Measurements from ENCODE around the gene RPS4Y2. TPM values are rescaled to one million over a fixed set of nuclear protein-coding genes. Genes with fewer than 3 reads are reported as not detected.

Gene RPS4Y2
- total and polyA plus RNA-seq, 7 donors: not detected

DNA sequence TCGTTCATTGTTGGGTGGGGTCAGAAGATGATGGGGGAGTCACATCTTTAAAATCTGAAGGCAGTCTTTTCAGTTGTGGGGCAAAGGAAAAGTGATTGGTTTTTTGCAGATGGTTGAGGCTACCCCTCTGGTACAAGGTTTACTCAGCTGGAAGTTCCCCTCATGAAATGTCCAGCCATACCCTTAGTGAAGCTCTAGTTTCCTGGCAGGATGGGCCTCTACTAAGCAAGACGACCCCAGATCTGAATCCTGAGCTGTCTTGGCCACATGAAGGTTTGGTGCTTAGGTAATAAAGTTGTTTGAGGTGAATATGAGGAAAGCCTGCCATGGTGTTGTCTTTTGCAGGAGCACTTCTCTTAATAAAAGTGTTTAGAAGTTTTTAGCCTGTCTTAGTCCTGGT is 9.2 kb downstream of the RPS4Y2 start:
- intact Hi-C loops (cut with DNase I): no loop called here
- WGBS, 3 donors: 34 to 41% methylated on average over 2 of the region's 2 CpGs; no CpG with 5 or more reads in 1 of the 3 donors
- no peak overlapping the region for H3K27ac ChIP-seq
- H3K4me3 ChIP-seq: no peak overlapping the region
- DNase-seq: no peak
- no peaks in the 10 kb centered on the region for H3K36me3 ChIP-seq (ENCODE audit: insufficient read depth in 1 of 2, low read depth in 1 of 2)
- no peaks in the 10 kb centered on the region for H3K27me3 ChIP-seq (ENCODE audit: insufficient read depth in 3 of 3, low read length in 2 of 3)
- H3K4me1 ChIP-seq: no peaks in the 10 kb centered on the region
- no peak for ATAC-seq
- no peaks in the 10 kb centered on the region for H3K9me3 ChIP-seq
- TF ChIP-seq, protein P1, sequence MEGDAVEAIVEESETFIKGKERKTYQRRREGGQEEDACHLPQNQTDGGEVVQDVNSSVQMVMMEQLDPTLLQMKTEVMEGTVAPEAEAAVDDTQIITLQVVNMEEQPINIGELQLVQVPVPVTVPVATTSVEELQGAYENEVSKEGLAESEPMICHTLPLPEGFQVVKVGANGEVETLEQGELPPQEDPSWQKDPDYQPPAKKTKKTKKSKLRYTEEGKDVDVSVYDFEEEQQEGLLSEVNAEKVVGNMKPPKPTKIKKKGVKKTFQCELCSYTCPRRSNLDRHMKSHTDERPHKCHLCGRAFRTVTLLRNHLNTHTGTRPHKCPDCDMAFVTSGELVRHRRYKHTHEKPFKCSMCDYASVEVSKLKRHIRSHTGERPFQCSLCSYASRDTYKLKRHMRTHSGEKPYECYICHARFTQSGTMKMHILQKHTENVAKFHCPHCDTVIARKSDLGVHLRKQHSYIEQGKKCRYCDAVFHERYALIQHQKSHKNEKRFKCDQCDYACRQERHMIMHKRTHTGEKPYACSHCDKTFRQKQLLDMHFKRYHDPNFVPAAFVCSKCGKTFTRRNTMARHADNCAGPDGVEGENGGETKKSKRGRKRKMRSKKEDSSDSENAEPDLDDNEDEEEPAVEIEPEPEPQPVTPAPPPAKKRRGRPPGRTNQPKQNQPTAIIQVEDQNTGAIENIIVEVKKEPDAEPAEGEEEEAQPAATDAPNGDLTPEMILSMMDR (IDR thresholded peaks at IDR 0.05): no peak

DNA sequence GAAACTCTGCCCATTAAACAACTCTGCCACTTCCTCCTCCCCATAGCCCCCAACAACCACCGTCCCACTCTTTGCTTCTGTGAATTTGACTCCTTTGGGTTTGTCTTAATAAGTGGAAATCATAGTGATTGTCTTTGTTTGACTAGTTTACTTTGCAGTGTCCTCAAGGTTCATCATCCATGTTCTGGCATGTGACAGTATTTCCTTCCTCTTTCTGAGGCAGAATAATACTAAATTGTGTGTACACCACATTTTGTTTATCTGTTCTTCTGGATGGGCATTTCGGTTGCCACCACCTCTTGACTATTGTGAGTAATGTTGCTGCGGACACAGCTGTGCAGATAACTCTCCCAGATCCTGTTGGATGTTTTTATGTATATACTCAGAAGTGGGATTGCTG is 14.8 kb downstream of the RPS4Y2 start:
- Histone ChIP-seq H3K4me1 (no peaks in the 10 kb centered on the region), H3K9me3 (no peaks in the 10 kb centered on the region), H3K27me3 (ENCODE audit: insufficient read depth in 3 of 3, low read length in 2 of 3) (no peaks in the 10 kb centered on the region), H3K4me3 (no peak overlapping the region), H3K36me3 (ENCODE audit: insufficient read depth in 1 of 2, low read depth in 1 of 2) (no peaks in the 10 kb centered on the region), H3K27ac (no peak overlapping the region)
- no peak for ATAC-seq
- WGBS, 3 donors: 56 to 57% methylated on average over 3 of the region's 3 CpGs; no CpG with 5 or more reads in 1 of the 3 donors
- TF ChIP-seq, protein P1 (IDR thresholded peaks at IDR 0.05): no peak
- DNase-seq: no peak
- intact Hi-C loops (cut with DNase I): no loop called here

DNA sequence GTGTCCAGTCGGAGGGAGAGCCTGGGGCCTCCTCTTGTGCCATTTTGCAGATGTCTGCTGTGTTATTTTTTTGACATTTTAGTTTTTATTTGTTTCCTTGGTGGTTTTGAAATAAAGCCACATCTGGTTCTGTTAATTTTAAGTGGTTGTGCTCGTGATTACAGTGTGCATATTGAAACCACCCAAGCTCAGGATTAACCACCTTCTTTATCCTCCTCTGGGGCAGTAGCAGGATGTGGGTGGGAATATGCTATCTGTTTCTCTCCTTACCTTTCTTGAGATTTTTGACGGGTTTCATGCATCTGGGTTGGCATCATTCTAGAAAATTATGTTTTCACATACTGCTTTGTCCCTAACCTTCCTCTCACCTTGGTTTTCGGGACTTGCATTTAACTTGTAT is 20.2 kb downstream of the RPS4Y2 start:
- Histone ChIP-seq H3K36me3 (ENCODE audit: insufficient read depth in 1 of 2, low read depth in 1 of 2) (no peaks in the 10 kb centered on the region), H3K4me1 (no peaks in the 10 kb centered on the region), H3K27me3 (ENCODE audit: insufficient read depth in 3 of 3, low read length in 2 of 3) (no peaks in the 10 kb centered on the region), H3K9me3 (no peaks in the 10 kb centered on the region), H3K27ac (no peak overlapping the region), H3K4me3 (no peak overlapping the region)
- 54 to 59% methylated on average over 4 of the region's 4 CpGs; no CpG with 5 or more reads in 1 of the 3 donors for WGBS, 3 donors
- intact Hi-C loops (cut with DNase I): no loop called here
- ATAC-seq (no peak), DNase-seq (no peak)
- TF ChIP-seq, protein P1 (IDR thresholded peaks at IDR 0.05): no peak

DNA sequence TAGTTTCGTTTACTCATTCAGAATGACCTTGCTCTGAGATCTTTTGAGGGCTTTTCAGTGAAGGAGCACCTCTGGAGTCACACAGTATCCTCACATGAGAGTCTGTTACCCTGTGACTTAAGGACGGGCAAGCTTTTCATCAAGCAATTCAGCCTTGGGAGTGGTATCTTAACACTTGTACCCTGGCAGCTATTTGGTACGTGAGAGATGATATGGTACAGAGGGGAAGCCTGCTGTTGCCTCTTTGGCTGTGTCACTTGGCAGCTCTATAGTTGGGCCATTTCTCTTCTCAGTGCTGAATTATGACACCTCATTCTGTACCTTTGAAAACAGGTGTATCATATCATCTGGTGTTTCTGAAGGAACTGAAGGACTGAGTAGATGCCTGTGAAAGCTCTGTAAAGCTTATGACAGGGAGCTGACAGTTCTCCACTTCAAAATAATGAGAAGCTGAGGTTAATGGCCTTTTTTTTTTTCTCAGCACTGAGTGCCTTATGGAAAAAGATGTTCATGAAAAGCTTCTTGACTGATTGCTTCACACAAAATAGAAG is 24.3 kb downstream of the RPS4Y2 start:
- H3K9me3 ChIP-seq: no peaks in the 10 kb centered on the region
- no peak overlapping the region for H3K27ac ChIP-seq
- 27 to 51% methylated on average over 3 of the region's 3 CpGs; no CpG with 5 or more reads in 1 of the 3 donors for WGBS, 3 donors
- TF ChIP-seq, protein P1 (IDR thresholded peaks at IDR 0.05): no peak
- DNase-seq (no peak), ATAC-seq (no peak)
- H3K36me3 ChIP-seq (ENCODE audit: insufficient read depth in 1 of 2, low read depth in 1 of 2): no peaks in the 10 kb centered on the region
- H3K4me3 ChIP-seq: no peak overlapping the region
- H3K4me1 ChIP-seq: no peaks in the 10 kb centered on the region
- intact Hi-C loops (cut with DNase I): no loop called here
- no peaks in the 10 kb centered on the region for H3K27me3 ChIP-seq (ENCODE audit: insufficient read depth in 3 of 3, low read length in 2 of 3)

DNA sequence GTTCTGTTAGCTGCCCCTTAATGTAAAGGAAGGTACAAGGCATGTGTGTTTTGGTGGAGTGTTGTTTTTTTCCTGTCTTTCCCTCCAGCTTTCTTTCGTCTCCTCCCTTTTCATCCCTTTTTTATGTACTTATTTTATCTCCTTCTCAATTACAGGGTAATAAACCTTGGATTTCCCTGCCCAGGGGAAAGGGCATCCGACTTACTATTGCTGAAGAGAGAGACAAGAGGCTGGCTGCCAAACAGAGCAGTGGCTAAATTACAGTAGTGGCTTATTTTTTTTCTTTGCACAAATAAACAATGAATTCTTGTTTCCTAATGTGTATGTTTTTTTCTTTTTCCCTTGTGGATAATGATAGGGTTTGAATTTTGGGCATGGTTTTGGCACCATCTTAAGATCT is 24.9 kb downstream of the RPS4Y2 start:
- TF ChIP-seq, protein P1 (IDR thresholded peaks at IDR 0.05): no peak
- no peak for DNase-seq
- ATAC-seq: no peak
- H3K9me3 ChIP-seq: no peaks in the 10 kb centered on the region
- H3K4me3 ChIP-seq: no peak overlapping the region
- no peaks in the 10 kb centered on the region for H3K27me3 ChIP-seq (ENCODE audit: insufficient read depth in 3 of 3, low read length in 2 of 3)
- 28 to 29% methylated on average over 2 of the region's 2 CpGs; no CpG with 5 or more reads in 1 of the 3 donors for WGBS, 3 donors
- no peaks in the 10 kb centered on the region for H3K4me1 ChIP-seq
- intact Hi-C loops (cut with DNase I): no loop called here
- H3K27ac ChIP-seq: no peak overlapping the region
- H3K36me3 ChIP-seq (ENCODE audit: insufficient read depth in 1 of 2, low read depth in 1 of 2): no peaks in the 10 kb centered on the region
